K562 (cell line): ENCODE measurements around the gene DNAJB2. TPM values are rescaled to one million over a fixed set of nuclear protein-coding genes. Genes with fewer than 3 reads are reported as not detected.

Experiments used
- ATAC-seq: fragments of 200-7000 bp; cut with Tn5 transposase; 3 replicates; pipeline ENCODE4 v1.9.1; 2020; ENCODE audit warnings: moderate library complexity
- BruUV-seq: library from RNA; stranded (reverse); fragments of 400-500 nt; replicated peaks from 2 replicates; lab custom pipeline; 2021; lab: Mats Ljungman, UMichigan
- CTCF ChIA-PET: fragments of 300-600 bp; formaldehyde crosslinking; extraction: SDS; loops from one replicate; lab custom pipeline; 2021; ENCODE audit warnings: low intra/inter-chr PET ratio; lab: Yijun Ruan, JAX
- POLR2A ChIA-PET: fragments of 300-600, 350-650 bp; sonication (Branson Sonifier 250); formaldehyde crosslinking; extraction: SDS; loops from one replicate; lab custom pipeline; 2021; ENCODE audit warnings: antibody characterized with exemption, inconsistent platforms; lab: Yijun Ruan, JAX
- DNase-seq, 4 experiments: peaks; one replicate each; pipeline versions ENCODE4 v3.0.0 to v3.0.0-alpha.2; 2011 to 2018; ENCODE audit warnings: low spot score in 3 of 4, mixed read lengths in 3 of 4; ENCODE audit errors: extremely low read depth in 1 of 4
- FAIRE-seq: peaks from 2 replicates; lab custom pipeline; 2011; peaks lifted over from hg19 to GRCh38; lab: Jason Lieb, UNC
- H2AFZ ChIP-seq: 2 replicates; pipeline ENCODE4 v1.6.0; 2011; ENCODE audit warnings: low read depth, low read length, control low read depth, inconsistent platforms
- H3K27ac ChIP-seq: fragments of 200-600 bp; 3 replicates; pipeline ENCODE4 v1.8.0; 2011; ENCODE audit warnings: low read depth, mild to moderate bottlenecking, control low read depth, inconsistent platforms, low read length, moderate library complexity, mixed read lengths; ENCODE audit errors: extremely low read depth
- H3K27me3 ChIP-seq, 2 experiments: fragments of 300-600 bp in 1 of 2; 2 replicates in 1 of 2; 3 replicates in 1 of 2; pipeline versions ENCODE4 v1.6.0 to v1.8.0; 2011; ENCODE audit warnings: inconsistent platforms in 2 of 2, low read length in 2 of 2, mild to moderate bottlenecking in 1 of 2, mixed read lengths in 1 of 2, moderate library complexity in 1 of 2; ENCODE audit not compliant: control insufficient read depth in 2 of 2, insufficient read depth in 2 of 2
- H3K36me3 ChIP-seq: fragments of 300-600 bp; 3 replicates; pipeline ENCODE4 v1.8.0; 2011; ENCODE audit warnings: mild to moderate bottlenecking, low read length, inconsistent platforms; ENCODE audit not compliant: control insufficient read depth, insufficient read depth
- H3K4me1 ChIP-seq, 2 experiments: fragments of 200-600 bp in 1 of 2; replicated peaks in 1 of 2; 2 replicates in 1 of 2; 3 replicates in 1 of 2; pipeline versions ENCODE4 v1.5.1 to v1.8.0; 2011; ENCODE audit warnings: inconsistent platforms in 2 of 2, low read length in 2 of 2, mild to moderate bottlenecking in 1 of 2, mixed read lengths in 1 of 2, moderate library complexity in 1 of 2; ENCODE audit not compliant: control insufficient read depth in 2 of 2, insufficient read depth in 2 of 2
- H3K4me2 ChIP-seq: 2 replicates; pipeline ENCODE4 v1.6.1; 2011; ENCODE audit warnings: low read length, control low read depth, inconsistent platforms, mixed read lengths; ENCODE audit not compliant: insufficient read depth
- H3K4me3 ChIP-seq: fragments of 200-600 bp; sonication (generic), shearing (Covaris generic); 2 replicates; pipeline ENCODE4 v1.5.1; 2016; ENCODE audit warnings: control low read depth, inconsistent platforms
- H3K79me2 ChIP-seq: fragments of 200-600 bp; 3 replicates; pipeline ENCODE4 v1.8.0; 2011; ENCODE audit warnings: low read length, inconsistent platforms; ENCODE audit not compliant: control insufficient read depth, insufficient read depth
- H3K9ac ChIP-seq, 2 experiments: 2 replicates each; pipeline versions ENCODE4 v1.6.0 to v1.6.1; 2011; ENCODE audit warnings: low read depth in 2 of 2, low read length in 2 of 2, control low read depth in 1 of 2, inconsistent platforms in 1 of 2, mild to moderate bottlenecking in 1 of 2, mixed read lengths in 1 of 2; ENCODE audit not compliant: insufficient read depth in 1 of 2
- H3K9me1 ChIP-seq: one replicate; pipeline ENCODE4 v1.6.0; 2011; ENCODE audit warnings: inconsistent platforms, mild to moderate bottlenecking, low read length, moderate library complexity; ENCODE audit not compliant: control insufficient read depth, insufficient read depth
- H3K9me3 ChIP-seq: replicated peaks from 2 replicates; pipeline ENCODE4 v1.5.1; 2011; ENCODE audit warnings: low read depth, low read length, inconsistent platforms; ENCODE audit not compliant: control insufficient read depth, insufficient read depth
- H4K20me1 ChIP-seq: replicated peaks from 2 replicates; pipeline ENCODE4 v1.6.1; 2011; ENCODE audit warnings: low read length, inconsistent platforms, mixed read lengths; ENCODE audit not compliant: control insufficient read depth, insufficient read depth
- BHLHE40 ChIP-seq: IDR thresholded peaks from 2 replicates; pipeline ENCODE4 v1.6.1; 2011; ENCODE audit warnings: low read length, improper control_type of control experiment
- CBX5 ChIP-seq: IDR thresholded peaks from 2 replicates; pipeline ENCODE4 v1.6.1; 2014; ENCODE audit warnings: low read depth, borderline replicate concordance
- GTF3C2 ChIP-seq: IDR thresholded peaks from 3 replicates; pipeline ENCODE4 v1.6.1; 2011; ENCODE audit warnings: borderline replicate concordance, mild to moderate bottlenecking, moderate library complexity; ENCODE audit not compliant: insufficient read length; ENCODE audit errors: extremely low read depth
- HCFC1 ChIP-seq: IDR thresholded peaks from 2 replicates; pipeline ENCODE4 v1.6.1; 2012; ENCODE audit warnings: low read depth, low read length, improper control_type of control experiment
- HOXB6 ChIP-seq: fragments of 250-450 bp; sonication (Bioruptor Pico); IDR thresholded peaks from 2 replicates; pipeline ENCODE4 v1.5.1; 2022; ENCODE audit warnings: mild to moderate bottlenecking, borderline replicate concordance
- MAFG ChIP-seq: fragments of 450-650 bp; conservative IDR thresholded peaks from 2 replicates; pipeline ENCODE4 v1.6.1; 2016; ENCODE audit warnings: missing genetic modification characterization, missing compliant biosample characterization
- PCBP2 ChIP-seq: fragments of 200-400 bp; formaldehyde crosslinking; IDR thresholded peaks from 2 replicates; pipeline ENCODE4 v1.6.1; 2018; ENCODE audit warnings: low read length, low read depth, mild to moderate bottlenecking, moderate library complexity; ENCODE audit not compliant: poor library complexity, severe bottlenecking
- POLR2A ChIP-seq: fragments of 450-650 bp; conservative IDR thresholded peaks from 2 replicates; pipeline ENCODE4 v1.6.1; 2016
- SIRT6 ChIP-seq: IDR thresholded peaks from one replicate; pipeline ENCODE4 v1.6.1; 2012; ENCODE audit warnings: low read depth, mild to moderate bottlenecking, control low read depth, inconsistent platforms, low read length, moderate library complexity
- SP1 ChIP-seq: sonication (generic); formaldehyde crosslinking; IDR thresholded peaks from 2 replicates; pipeline ENCODE4 v1.8.1; 2022; ENCODE audit warnings: mild to moderate bottlenecking, missing genetic modification reagents
- SRSF9 ChIP-seq: fragments of 200-400 bp; formaldehyde crosslinking; IDR thresholded peaks from 2 replicates; pipeline ENCODE4 v1.6.1; 2017; ENCODE audit warnings: low read depth, low read length, borderline replicate concordance
- TAF9B ChIP-seq: fragments of 450-650 bp; IDR thresholded peaks from 2 replicates; pipeline ENCODE4 v1.6.1; 2018; ENCODE audit warnings: mild to moderate bottlenecking; ENCODE audit not compliant: partially characterized antibody
- ZKSCAN8 ChIP-seq: fragments of 200-800 bp; sonication (Bioruptor generic); IDR thresholded peaks from 2 replicates; pipeline ENCODE4 v1.6.1; 2016; ENCODE audit warnings: missing genetic modification characterization, missing compliant biosample characterization
- ZNF316 ChIP-seq: fragments of 450-650 bp; IDR thresholded peaks from 2 replicates; pipeline ENCODE4 v1.6.1; 2016
- ZZZ3 ChIP-seq: fragments of 450-650 bp; IDR thresholded peaks from 2 replicates; pipeline ENCODE4 v1.6.1; 2016; ENCODE audit warnings: antibody characterized with exemption, mild to moderate bottlenecking, moderate library complexity
- WGBS: fragments of 100-300 bp; shearing (Covaris generic); methylation state at CpG from one replicate; pipeline ENCODE4 v1.1.6; 2016; ENCODE audit warnings: low coverage, mixed read lengths; ENCODE audit not compliant: insufficient coverage; ENCODE audit errors: missing lambda C conversion rate; 5-methylcytosine and 5-hydroxymethylcytosine counted together
- in situ Hi-C: fragments of 300-500 bp; cut with MboI; formaldehyde crosslinking; loops from 4 replicates; pipeline ENCODE4 v1.15.0; 2018; ENCODE audit warnings: inconsistent platforms, mixed read lengths
- intact Hi-C: fragments of 100-400 bp; cut with micrococcal nuclease; formaldehyde crosslinking; loops from 2 replicates; pipeline ENCODE4 v1.14.2; 2022
- polyA plus RNA-seq, 8 experiments: library from polyadenylated mRNA; depleted of rRNA in 4 of 8; stranded (reverse) in 5 of 8; unstranded in 3 of 8; fragments of >200 nt; fragmentation: Nextera tagmentation in 2 of 8; fragmentation: Illumina TruSeq in 1 of 8; extraction: Ambion mirVana in 2 of 8; extraction: Trizol in 1 of 8; gene quantifications; 2 replicates each; pipeline versions ENCODE4 v1.2.1 to v1.2.3, GENCODE V29; 2011 to 2014; ENCODE audit warnings: inconsistent platforms in 1 of 8, missing spikeins in 1 of 8
- total RNA-seq, 7 experiments: library from RNA; depleted of rRNA in 6 of 7; stranded (reverse); fragments of >200 nt in 6 of 7; fragmentation: Illumina TruSeq in 2 of 7; extraction: Trizol in 2 of 7; gene quantifications; 2 replicates each; pipeline versions ENCODE4 v1.2.1 to v1.2.3, GENCODE V29; 2011 to 2021; ENCODE audit warnings: low replicate concordance in 1 of 7

Gene DNAJB2
- total and polyA plus RNA-seq, 9 of the 15 experiments (the other 6 are each of a cell fraction or from before 2014, with no cell fraction given): 0.08 to 3.0 (median 2.2) TPM; not detected in 1

DNA sequence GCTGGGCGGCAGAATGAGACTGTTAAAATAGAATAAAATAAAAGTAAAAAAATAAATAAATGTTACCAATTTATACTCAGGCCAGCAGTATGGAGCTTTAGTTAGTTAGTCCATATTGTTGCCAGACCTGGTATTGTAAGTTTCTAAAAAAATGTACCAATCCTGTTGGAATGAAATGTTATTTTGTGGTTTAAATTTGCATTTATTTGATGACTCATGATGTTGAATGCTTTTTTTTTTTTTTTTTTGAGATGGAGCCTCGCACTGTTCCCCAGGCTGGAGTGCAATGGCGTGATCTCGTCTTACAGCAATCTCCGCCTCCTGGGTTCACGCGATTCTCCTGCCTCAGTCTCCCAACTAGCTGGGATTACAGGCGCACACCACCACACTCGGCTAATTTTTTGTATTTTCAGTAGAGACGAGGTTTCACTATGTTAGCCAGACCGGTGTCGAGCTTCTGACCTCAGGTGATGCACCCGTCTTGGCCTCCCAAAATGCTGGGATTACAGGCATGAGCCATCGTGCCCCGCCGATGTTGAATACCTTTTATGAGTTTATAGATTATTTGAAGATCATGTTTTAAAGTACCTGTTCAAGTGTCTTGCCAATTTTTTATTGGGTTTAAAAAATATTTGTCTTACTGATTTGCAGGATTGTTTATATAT lies 35.8 kb downstream of the DNAJB2 start:
- intact Hi-C loops (no loop called here), in situ Hi-C loops (no loop called here)
- no peaks in the 10 kb centered on the region for H3K9me3 ChIP-seq
- H4K20me1 ChIP-seq: no peaks in the 10 kb centered on the region
- ChIA-PET CTCF (no interaction called here), POLR2A (no interaction called here)
- H3K79me2 ChIP-seq: no peaks in the 10 kb centered on the region
- no peaks in the 10 kb centered on the region for H3K4me1 ChIP-seq
- DNase-seq (no peak), FAIRE-seq (no peak), ATAC-seq (no peak)
- no peaks in the 10 kb centered on the region for H3K36me3 ChIP-seq
- BruUV-seq: no TSS peak
- WGBS: 41% methylated on average over 13 of the region's 16 CpGs
- no peaks in the 10 kb centered on the region for H3K9me1 ChIP-seq
- H3K27ac ChIP-seq: no peak overlapping the region
- peaks cover 0 to 5% of the 10 kb centered on the region in 2 experiments; a peak in 2 of 5 replicates for H3K27me3 ChIP-seq
- H3K4me2 ChIP-seq: no peak overlapping the region
- TF ChIP-seq MAFG (peak; percentile 32; the same call in 1 of the 2 replicates), ZZZ3 (no peak), ZNF316 (peak; percentile 59; the same call in 1 of the 2 replicates)
- no peak overlapping the region for H3K4me3 ChIP-seq
- H3K9ac ChIP-seq: no peak overlapping the region
- H2AFZ ChIP-seq: no peak overlapping the region

DNA sequence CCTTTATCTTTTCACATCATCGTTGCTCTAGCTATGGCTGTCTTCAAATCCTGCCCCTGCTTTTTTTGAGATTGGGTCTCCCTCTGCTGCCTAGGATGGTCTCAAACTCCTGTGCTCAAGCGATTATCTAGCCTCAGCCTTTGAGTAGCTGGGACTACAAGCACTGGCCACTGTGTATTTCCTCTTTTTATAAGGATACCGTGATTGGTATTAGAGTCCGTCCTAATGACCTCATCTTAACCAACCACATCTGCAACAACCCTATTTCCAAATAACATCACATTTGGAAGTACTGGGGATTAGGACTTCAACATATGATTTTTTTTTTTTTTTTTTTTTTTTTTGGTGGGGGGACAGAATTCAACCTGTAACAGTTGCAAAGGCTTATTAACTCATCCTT lies 44.3 kb downstream of the DNAJB2 start:
- H4K20me1 ChIP-seq: no peaks in the 10 kb centered on the region
- WGBS: 3% methylated on average over 4 of the region's 4 CpGs
- no peak for DNase-seq
- H3K9me3 ChIP-seq: no peaks in the 10 kb centered on the region
- no peak for FAIRE-seq
- CTCF ChIA-PET: no interaction called here
- H3K9me1 ChIP-seq: no peaks in the 10 kb centered on the region
- in situ Hi-C loops: no loop called here
- no peaks in the 10 kb centered on the region for H3K79me2 ChIP-seq
- no peak overlapping the region for H3K27ac ChIP-seq
- BruUV-seq: no TSS peak
- no peak overlapping the region for H2AFZ ChIP-seq
- no peak overlapping the region for H3K4me2 ChIP-seq
- POLR2A ChIA-PET: no interaction called here
- ATAC-seq: no peak
- H3K9ac ChIP-seq: no peak overlapping the region
- H3K36me3 ChIP-seq: no peaks in the 10 kb centered on the region
- H3K27me3 ChIP-seq: peaks cover 0 to 4% of the 10 kb centered on the region in 2 experiments; a peak in 2 of 5 replicates
- H3K4me1 ChIP-seq: no peaks in the 10 kb centered on the region
- intact Hi-C loops: no loop called here
- no peak overlapping the region for H3K4me3 ChIP-seq
- TF ChIP-seq TAF9B (no peak), PCBP2 (no peak), SP1 (CRISPR knock-in tag) (no peak), ZNF316 (no peak), CBX5 (no peak), BHLHE40 (no peak), SIRT6 (no peak), HOXB6 (no peak), ZKSCAN8 (CRISPR knock-in tag) (no peak), HCFC1 (no peak), GTF3C2 (no peak), SRSF9 (no peak), POLR2A (no peak)
